NCI-H187 treated with DMSO at 0.1 percent for 48 hours (cell line): ENCODE results near the gene PTPRN2.
"Not testable (repeated sequence)": the region's sequence is repeated elsewhere in the genome, so short reads cannot be mapped to it uniquely, and the experiment has no call there.

ENCODE experiments used
- DNase-seq: peaks from one replicate; lab custom pipeline; 2025; lab: John Stamatoyannopoulos, UW

PTPRN2 gene

DNA sequence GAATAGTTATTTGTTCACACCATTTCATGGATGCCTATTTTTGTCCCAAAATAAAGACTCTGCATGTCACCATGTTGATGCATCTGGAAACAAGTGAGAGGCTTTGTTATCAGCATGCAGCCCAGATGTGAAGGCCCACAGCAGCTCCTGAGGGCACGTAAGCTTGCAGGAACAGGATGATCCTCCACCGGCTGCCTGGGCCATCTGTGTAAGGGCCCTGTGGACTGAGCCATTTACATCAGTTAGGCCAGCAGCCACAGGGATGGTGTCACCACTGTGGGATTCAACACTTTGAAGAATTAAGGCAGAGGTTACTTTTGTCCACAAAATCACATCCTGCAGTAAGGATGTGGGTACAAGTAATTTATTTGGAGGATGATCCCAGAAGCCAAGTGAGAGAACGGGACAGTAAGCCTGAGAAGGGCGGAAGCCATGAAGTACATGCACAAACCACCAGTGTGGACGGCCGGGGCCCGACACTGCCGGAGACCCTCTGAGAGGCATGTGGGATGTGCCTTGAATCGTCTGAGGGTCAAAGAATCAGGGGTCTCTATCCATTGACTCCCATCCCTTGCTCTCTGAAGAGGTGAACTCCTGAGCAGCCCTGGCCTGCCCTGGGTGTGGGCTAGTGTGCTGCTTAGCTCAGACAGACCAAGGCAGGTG, 641.1 kb downstream of the PTPRN2 start:
- no peak for DNase-seq

DNA sequence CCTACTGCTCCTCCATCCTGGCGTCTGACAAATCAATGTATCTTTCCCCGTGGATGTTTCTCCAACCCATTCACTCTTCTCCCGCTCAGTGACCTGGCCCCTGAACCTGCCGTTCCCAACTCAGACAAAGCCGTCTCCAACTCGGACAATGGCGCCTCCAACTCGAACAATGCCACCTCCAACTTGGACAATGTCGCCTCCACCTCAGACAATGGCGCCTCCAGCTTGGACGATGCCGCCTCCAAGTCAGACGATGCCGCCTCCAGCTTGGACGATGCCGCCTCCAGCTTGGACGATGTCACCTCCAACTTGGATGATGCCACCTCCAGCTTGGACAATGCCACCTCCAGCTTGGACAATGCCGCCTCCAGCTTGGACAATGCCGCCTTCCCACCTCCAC, 642.2 kb downstream of the PTPRN2 start:
- no peak for DNase-seq

DNA sequence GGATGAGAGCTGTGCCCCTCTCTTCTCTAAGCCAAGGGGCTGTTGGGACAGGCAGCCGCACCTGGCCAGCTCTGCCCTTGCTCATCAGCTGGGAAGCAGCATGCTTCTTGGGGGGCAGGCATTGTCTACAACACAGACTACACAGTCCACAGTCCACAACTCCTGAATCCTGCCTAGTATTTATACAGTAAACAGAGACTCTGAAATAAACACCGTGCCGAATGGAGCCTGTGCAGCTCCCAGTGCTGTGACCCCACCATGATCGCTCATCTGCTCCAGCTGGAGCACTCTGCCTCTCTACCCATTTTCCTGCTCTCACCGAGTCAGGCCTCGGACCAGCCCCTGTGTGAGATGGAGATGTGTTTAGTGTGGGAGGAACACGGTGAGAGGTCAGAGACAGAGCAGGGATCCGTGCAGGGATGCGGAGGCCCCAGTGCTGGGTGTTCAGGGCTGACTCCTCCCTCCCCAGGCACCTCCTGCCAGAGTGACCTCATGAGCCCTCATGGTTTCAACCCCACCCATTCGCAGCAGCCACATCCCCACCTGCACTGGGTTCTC, 642.8 kb downstream of the PTPRN2 start:
- DNase-seq, result no peak

DNA sequence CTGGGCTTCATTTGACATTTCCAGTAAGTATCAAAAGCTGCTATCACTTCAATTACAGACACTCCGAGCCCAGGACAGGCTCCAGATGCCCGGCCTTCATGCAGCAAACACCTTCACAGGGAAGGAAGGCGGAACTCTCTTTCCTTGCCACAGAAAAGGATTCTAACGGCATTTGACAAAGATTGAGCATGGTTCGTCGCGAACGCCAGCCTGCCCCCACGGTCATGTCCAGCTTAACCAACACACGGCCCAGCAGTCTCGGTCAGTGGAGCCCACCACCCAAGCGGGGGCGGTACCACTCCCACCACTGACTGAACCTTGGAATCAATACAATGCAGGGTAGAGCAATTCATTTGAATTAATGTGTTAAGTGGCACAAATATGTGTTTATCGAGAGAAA, 643.6 kb downstream of the PTPRN2 start:
- DNase-seq, result no peak

DNA sequence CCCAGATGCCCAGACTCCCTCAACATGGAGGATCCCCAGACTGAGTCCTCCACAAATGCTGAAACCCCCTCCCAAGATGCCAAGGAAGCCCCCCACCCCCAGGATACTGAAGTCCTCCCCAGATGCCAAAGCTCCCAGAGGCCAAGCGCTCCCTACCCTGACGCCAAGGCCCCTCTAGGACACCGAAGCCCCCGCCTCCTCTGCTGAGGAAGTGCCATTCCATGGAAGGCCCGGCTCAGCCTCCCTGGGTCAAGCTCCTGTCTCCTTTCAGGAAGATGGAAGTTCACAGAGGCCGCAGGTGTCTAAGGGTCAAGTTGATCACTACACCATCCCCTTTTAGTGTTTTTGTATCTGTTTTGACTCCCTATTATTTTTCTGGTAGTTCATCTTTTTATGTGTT, 644.1 kb downstream of the PTPRN2 start:
- no peak for DNase-seq

DNA sequence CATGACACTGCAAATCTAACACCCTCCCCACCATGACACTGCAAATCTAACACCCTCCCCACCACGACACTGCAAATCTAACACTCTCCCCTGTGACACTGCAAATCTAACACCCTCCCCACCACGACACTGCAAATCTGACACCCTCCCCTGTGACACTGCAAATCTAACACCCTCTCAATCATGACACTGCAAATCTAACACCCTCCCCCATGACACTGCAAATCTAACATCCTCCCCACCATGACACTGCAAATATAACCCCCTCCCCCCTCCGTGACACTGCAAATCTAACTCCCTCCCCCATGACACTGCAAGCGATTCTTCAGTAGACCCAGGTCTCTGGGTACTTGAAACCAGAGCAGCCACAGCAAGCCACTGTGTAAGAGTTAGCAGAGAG, 646.4 kb downstream of the PTPRN2 start:
- no peak for DNase-seq

DNA sequence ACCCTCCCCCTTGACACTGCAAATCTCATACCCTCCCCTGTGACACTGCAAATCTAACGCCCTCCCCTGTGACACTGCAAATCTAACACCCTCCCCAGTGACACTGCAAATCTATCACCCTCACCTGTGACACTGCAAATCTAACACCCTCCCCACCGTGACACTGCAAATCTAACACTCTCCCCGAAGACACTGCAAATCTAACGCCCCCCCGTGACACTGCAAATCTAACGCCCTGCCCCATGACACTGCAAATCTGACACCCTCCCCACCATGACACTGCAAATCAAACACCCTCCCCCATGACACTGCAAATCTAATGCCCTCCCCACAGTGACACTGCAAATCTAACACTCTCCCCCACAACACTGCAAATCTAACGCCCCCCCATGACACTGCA, 647.1 kb downstream of the PTPRN2 start:
- DNase-seq, result no peak

DNA sequence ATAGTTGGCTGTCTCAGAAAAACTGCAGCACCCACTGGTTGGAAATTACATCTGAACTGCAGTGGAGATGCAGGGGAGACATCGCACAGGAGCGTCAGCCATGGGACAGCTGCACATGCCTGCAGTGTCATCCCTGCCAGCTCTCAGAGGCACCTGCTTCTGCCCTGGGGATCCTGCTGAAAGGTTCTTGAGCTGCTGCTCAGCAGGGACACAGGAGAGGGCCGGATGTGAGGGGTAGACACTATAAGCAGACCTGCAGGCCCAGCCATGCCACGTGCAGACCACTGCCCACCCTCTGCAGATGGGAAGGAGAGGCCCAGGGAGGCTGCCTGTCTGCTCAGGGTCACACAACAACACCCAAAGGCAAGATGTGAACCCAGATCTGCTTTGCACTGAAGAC, 649.4 kb downstream of the PTPRN2 start:
- DNase-seq, result no peak

DNA sequence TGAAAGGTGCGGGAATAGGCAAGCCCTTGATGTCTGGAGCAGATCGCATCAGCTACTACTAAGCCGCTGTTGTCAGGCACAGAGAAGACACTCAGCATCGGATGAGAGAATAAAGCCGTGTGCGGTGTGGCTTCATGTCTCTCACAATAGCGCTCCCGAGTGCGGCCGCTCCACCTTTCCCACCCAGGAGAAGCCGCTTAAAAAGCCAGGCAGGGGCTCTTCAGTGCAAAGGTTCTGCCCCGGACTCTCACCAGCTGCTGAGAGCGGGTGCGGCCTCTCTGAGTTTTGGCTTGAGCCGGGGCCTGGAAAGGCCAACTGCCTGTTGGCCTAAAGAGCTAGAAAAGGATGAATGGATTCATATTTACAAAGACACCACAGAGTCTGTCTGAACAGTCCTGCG, 650.2 kb downstream of the PTPRN2 start:
- no peak for DNase-seq

DNA sequence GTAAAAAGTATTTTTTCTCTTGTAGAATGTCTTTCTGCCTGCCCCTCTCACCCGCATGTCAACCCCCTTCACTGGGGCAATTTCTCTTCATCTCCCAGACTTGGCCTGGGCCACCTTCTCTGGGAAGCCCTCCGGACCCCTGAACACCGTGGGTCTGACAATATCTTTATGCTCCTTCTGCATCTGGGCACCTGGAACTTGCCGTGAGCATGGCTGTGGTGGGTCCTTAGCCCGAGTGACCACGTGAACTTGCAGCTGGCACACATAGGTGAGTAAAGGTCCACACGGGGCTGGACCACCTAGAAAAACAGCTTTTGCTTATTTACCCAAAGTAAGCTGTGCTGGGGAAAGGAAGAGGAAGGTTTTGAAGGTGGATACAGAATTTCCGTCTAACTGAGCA, 650.6 kb downstream of the PTPRN2 start:
- no peak for DNase-seq

DNA sequence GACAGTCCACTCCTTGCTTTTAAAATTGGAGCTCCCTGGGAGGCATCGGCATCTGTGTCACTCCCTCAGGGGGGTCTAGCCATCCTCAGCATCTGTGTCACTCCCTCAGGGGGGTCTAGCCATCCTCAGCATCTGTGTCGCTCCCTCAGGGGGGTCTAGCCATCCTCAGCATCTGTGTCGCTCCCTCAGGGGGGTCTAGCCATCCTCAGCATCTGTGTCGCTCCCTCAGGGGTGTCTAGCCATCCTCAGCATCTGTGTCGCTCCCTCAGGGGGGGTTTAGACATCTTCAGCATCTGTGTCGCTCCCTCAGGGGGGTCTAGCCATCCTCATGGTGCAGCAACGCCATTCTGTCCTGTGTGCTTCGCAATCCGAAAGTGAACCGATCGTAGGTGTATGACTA, 651.9 kb downstream of the PTPRN2 start:
- not testable (repeated sequence) for DNase-seq

DNA sequence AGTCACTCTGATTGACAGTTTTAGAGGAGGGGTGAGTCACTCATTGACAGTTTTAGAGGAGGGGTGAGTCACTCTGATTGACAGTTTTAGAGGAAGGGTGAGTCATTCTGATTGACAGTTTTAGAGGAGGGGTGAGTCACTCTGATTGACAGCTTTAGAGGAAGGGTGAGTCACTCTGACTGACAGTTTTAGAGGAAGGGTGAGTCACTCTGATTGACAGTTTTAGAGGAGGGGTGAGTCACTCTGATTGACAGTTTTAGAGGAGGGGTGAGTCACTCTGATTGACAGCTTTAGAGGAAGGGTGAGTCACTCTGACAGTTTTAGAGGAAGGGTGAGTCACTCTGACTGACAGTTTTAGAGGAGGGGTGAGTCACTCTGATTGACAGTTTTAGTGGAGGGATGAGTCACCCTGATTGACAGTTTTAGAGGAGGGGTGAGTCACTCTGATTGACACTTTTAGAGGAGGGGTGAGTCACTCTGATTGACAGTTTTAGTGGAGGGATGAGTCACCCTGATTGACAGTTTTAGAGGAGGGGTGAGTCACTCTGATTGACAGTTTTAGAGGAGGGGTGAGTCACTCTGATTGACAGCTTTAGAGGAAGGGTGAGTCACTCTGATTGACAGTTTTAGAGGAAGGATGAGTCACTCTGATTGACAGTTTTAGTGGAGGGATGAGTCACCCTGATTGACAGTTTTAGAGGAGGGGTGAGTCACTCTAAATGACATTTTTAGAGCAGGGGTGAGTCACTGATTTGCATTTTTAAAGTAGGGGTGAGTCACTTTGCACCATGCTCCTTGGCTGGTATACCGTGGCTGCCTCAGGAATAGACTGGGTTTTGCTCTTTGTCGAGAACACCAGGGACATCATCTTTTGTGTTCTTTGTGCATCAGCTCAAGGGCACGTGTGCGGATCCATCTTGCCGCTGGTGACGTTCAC, 654.1 kb downstream of the PTPRN2 start:
- DNase-seq, result not testable (repeated sequence)

DNA sequence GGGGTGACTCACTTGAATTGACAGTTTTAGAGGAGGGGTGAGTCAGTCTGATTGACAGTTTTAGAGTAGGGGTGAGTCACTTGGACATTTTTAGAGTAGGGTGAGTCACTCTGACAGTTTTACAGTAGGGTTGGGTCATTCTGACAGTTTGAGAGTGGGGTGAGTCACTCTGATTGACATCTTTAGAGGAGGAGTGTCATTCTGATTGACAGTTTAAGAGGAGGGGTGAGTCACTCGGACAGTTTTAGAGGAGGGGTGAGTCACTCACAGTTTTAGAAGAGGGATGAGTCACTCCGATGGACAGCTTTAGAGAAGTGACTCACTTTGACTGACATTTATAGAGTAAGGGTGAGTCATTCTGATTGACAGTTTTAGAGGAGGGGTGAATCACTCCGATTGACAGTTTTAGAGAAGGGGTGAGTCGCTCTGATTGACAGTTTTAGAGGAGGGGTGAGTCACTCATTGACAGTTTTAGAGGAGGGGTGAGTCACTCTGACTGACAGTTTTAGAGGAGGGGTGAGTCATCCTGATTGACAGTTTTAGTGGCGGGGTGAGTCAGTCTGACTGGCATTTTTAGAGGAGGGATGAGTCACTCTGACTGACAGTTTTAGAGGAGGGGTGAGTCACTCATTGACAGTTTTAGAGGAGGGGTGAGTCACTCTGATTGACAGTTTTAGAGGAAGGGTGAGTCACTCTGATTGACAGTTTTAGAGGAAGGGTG, 655.0 kb downstream of the PTPRN2 start:
- no peak for DNase-seq

DNA sequence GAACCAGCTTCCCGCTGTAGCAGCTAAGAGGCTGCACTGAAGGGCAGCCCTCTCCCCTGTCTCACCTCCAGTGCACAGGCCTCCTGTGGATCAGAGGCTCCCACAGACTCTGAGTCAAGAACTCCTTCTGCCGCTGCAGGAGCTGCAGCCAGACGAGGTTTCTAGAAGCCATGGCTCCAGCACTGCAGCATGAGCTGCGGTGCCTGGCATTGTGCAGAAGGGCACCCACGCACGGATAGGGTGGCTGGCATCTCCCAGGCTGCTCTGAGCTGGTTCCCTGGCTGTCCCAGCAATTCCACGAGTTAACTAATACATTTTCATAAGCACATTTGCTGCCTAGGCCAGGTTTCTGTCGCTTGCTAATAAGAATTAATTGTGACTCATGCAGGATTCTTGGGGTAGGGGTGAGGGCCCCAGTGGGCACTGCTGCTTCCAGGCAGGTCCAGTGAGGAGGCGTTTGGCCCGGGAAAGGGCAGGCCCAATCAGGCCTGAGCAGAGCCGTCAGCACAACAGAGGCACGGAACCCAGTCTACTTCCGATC, 656.6 kb downstream of the PTPRN2 start:
- no peak for DNase-seq

DNA sequence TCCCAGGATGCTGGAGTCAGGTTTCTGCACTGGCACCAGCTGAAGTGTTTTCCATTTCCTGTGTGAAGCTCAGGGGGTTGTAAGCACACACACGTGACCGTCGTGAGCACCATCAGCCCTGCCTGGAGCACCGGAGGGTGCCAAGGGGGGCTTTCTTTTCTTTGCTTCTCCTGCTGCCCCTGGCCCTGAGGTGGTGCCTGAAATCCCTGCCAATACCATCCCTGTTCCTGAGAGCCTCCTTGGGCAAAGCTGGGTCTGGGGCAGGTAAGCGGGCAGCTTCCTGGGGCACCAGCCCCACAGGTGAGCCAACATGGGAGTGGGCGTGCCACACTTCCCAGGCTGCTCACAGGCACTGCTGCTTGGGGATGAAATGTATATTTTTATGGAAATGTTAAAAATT, 657.2 kb downstream of the PTPRN2 start:
- no peak for DNase-seq

DNA sequence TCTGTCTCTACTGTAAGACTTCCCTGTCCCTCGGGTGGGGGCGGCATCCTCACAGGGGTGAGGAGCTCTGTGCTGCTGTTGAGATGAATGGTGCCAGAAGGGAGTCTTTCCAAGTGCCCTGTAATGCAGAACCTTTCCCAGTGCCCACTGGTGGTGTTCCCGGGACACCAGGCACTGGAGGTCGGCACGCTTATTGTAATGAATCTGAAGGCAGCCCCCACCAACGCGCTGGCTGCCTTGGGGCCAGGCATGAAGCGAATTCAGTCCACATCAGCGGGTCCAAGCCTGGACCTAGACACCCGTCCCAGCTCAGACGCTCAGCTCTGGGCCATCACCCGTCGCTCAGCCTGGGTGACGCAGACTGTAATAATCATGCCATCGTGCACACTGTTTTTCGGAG, 658.0 kb downstream of the PTPRN2 start:
- DNase-seq, result no peak

DNA sequence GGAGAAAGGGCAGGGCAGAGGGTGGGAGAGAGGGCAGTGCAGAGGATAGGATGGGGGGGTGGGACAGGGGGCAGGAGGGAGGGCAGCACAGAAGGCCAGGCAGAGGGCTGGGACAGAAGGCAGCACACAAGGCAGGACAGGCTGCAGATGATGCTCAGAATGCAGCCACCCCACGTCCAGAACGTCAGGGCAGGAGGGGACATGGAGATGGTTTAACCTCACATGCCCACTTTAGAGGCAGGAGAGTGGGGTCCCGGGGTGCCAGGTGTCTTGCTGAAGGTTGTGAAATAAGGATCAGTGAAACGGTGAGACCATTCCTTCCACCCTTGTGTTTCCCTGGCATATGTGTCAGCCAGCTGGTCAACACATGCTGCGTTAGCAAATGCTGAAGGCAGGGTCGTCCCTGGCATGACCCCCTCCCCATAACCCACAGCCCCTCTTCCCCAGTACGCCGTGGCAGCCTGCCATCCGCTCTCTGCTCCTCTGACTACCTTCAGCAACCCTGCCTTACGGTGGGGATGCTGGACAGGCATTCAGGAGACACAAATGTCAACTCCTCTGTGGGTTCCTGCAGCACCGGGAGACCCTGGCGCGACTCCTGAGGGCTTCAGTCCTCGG, 658.7 kb downstream of the PTPRN2 start:
- no peak for DNase-seq

DNA sequence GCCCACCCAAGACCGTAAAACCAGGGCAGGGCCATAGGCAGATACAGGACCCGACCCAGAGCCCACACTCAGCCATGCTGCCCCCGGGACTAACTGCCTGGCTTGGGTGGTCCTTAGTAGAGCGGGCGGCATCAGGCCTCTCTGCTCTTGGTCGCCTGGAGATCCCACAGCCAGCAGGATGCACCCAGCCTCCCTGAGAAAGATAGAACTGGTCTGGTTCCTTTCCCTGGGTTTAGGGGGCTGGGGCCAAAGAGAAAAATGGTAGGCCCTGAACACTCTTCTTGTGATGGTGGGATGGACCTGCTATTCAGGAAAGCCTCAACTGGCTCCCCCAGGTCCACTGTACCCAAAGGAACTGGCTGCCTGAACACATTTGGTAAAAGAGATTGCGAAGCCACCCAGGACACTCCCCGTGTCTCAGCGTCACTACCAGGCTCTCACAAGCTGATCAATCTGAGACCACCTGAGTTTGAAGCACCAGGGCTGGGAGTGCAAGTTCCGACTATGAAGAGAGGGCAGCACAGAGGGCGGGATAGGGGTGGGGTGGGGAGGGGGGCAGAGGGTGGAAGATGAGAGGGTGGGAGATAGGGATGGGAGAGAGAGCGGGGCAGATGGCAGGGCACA, 659.3 kb downstream of the PTPRN2 start:
- no peak for DNase-seq

DNA sequence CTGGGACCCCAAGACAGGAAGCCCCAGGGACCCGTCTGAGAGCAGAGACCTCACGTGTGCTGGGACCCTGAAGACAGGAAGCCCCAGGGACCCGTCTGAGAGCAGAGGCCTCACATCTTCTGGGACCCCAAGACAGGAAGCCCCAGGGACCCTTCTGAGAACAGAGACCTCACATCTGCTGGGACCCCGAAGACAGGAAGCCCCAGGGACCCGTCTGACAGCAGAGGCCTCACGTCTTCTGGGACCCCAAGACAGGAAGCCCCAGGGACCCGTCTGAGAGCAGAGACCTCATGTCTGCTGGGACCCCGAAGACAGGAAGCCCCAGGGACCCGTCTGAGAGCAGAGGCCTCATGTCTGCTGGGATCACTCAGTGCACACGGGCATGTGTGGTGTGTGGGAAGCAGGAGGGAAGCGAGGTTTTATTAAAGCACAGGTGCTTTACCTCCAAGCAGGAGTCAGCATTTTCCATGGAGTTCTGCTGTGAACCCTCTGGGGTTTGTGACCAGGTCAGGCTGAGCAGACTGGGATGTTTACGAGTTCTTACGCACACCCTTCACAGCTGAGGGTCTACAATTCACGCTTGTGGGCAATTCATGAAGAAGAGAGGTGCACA, 660.2 kb downstream of the PTPRN2 start:
- no peak for DNase-seq

DNA sequence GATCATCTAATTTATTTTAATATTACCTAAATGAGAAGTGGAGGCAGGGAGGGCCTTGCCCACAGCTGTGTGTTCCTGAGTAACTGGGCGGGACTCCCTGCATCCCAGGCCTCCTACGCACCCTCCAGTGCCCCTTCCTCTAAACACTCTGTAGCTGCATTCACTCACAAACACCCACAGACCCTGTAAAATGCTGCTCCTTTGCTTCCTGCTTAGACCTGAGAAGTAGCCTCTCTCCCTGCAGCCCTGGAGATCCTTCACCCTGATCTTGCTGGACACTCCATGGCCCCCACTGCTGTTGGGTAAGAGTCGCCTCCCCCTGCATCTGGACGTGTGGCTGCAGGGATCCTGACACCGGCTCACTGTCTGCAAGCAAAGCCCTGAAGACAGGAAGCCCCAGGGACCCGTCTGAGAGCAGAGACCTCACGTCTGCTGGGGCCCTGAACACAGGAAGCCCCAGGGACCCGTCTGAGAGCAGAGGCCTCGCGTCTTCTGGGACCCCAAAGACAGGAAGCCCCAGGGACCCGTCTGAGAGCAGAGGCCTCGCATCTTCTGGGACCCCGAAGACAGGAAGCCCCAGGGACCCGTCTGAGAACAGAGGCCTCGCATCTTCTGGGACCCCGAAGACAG, 661.0 kb downstream of the PTPRN2 start:
- DNase-seq, result no peak
